Lower lobe of right lung (tissue), 2 donors: ENCODE measurements around the gene CAV2. TPM values are rescaled to one million over a fixed set of nuclear protein-coding genes. Genes with fewer than 3 reads are reported as not detected.

ENCODE experiments used
- ATAC-seq, 2 donors: fragments of 200-7000 bp; cut with Tn5 transposase; one replicate each; pipeline ENCODE4 v1.9.1; 2020 to 2022; ENCODE audit warnings: mild to moderate bottlenecking in 2 of 2, moderate library complexity in 2 of 2
- DNase-seq: peaks from one replicate; pipeline ENCODE4 v3.0.0-alpha.2; 2020
- H3K27ac ChIP-seq: fragments of 200-600 bp; one replicate; pipeline ENCODE4 v1.8.0; 2022
- H3K27me3 ChIP-seq: fragments of 200-600 bp; one replicate; pipeline ENCODE4 v1.8.0; 2022; ENCODE audit warnings: low read depth
- H3K36me3 ChIP-seq: fragments of 200-600 bp; one replicate; pipeline ENCODE4 v1.8.0; 2022; ENCODE audit warnings: mild to moderate bottlenecking
- H3K4me1 ChIP-seq: fragments of 200-600 bp; one replicate; pipeline ENCODE4 v1.8.0; 2022
- H3K4me3 ChIP-seq: fragments of 200-600 bp; one replicate; pipeline ENCODE4 v1.8.0; 2022; ENCODE audit warnings: mild to moderate bottlenecking
- H3K9me3 ChIP-seq: fragments of 200-600 bp; one replicate; pipeline ENCODE4 v1.8.0; 2022
- intact Hi-C: fragments of 100-400 bp; cut with DNase I; formaldehyde crosslinking; loops from one replicate; pipeline ENCODE4 v1.11.0; 2022
- total RNA-seq: library from RNA; stranded (reverse); fragmentation: NEBNext Ultra II Directional; extraction: Animal tissue kit (Norgen Biotek cat#: 25700); gene quantifications from one replicate; pipeline ENCODE4 v1.2.1, GENCODE V29; 2021
- TF ChIP-seq, protein P1 (sequence below): fragments of 200-600 bp; IDR thresholded peaks from one replicate; pipeline ENCODE4 v1.8.0; 2022; ENCODE audit warnings: antibody characterized with exemption, mild to moderate bottlenecking
- donor health status: DM: no; HTN: yes; CAD: no; lungs with severe emphysema.

CAV2 gene
- total RNA-seq, 1 donor from 2014 or later = 143 TPM

DNA sequence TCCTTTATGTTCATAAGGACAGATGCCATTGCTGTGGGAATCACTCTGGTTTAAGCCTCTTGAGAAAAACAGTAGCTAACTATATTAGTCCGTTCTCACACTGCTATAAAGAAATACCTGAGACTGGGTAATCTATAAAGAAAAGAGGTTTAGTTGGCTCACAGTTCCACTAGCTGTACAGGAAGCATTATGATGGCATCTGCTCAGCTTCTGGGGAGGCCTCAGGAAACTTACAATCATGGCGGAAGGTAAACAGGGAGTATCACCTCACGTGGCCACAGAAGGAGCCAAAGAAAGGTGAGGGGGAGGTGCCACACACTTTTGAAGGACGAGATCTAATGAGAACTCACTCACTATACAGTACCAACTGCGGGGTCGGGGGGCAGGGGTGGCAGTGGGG lies 2.9 kb upstream of the CAV2 start:
- no peak for ATAC-seq
- TF ChIP-seq, protein P1, sequence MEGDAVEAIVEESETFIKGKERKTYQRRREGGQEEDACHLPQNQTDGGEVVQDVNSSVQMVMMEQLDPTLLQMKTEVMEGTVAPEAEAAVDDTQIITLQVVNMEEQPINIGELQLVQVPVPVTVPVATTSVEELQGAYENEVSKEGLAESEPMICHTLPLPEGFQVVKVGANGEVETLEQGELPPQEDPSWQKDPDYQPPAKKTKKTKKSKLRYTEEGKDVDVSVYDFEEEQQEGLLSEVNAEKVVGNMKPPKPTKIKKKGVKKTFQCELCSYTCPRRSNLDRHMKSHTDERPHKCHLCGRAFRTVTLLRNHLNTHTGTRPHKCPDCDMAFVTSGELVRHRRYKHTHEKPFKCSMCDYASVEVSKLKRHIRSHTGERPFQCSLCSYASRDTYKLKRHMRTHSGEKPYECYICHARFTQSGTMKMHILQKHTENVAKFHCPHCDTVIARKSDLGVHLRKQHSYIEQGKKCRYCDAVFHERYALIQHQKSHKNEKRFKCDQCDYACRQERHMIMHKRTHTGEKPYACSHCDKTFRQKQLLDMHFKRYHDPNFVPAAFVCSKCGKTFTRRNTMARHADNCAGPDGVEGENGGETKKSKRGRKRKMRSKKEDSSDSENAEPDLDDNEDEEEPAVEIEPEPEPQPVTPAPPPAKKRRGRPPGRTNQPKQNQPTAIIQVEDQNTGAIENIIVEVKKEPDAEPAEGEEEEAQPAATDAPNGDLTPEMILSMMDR = no peak
- intact Hi-C loops = no loop called here
- H3K4me3 ChIP-seq = no peak overlapping the region
- no peaks in the 10 kb centered on the region for H3K9me3 ChIP-seq
- H3K4me1 ChIP-seq = peaks cover 21% of the 10 kb centered on the region
- peaks cover 9% of the 10 kb centered on the region for H3K27me3 ChIP-seq
- no peak overlapping the region for H3K27ac ChIP-seq
- DNase-seq = no peak
- no peaks in the 10 kb centered on the region for H3K36me3 ChIP-seq

DNA sequence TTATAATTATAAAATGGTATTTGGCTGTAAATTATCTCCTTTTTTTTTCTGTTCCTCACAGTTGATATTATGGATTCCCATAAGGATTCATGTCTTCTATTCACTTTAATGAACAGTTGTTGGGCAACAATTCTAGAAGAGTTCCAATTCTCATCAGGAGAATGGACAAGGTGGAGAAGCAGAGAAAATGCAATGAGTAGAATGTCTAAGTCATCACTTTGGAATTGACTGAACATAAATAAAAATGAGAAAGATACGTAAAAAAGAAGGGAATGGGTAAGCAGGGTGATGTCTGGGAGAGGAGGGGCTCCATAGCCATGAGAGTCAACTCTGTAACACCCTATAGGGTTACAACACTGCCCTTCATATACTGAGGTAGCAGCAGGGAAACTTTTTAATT lies 1.8 kb upstream of the CAV2 start:
- TF ChIP-seq, protein P1 = no peak
- Histone ChIP-seq H3K36me3 (no peaks in the 10 kb centered on the region), H3K27me3 (peaks cover 9% of the 10 kb centered on the region), H3K27ac (peak overlapping the region; percentile 34), H3K4me3 (no peak overlapping the region), H3K4me1 (peaks cover 31% of the 10 kb centered on the region), H3K9me3 (no peaks in the 10 kb centered on the region)
- ATAC-seq (no peak), DNase-seq (no peak)
- intact Hi-C loops = no loop called here

DNA sequence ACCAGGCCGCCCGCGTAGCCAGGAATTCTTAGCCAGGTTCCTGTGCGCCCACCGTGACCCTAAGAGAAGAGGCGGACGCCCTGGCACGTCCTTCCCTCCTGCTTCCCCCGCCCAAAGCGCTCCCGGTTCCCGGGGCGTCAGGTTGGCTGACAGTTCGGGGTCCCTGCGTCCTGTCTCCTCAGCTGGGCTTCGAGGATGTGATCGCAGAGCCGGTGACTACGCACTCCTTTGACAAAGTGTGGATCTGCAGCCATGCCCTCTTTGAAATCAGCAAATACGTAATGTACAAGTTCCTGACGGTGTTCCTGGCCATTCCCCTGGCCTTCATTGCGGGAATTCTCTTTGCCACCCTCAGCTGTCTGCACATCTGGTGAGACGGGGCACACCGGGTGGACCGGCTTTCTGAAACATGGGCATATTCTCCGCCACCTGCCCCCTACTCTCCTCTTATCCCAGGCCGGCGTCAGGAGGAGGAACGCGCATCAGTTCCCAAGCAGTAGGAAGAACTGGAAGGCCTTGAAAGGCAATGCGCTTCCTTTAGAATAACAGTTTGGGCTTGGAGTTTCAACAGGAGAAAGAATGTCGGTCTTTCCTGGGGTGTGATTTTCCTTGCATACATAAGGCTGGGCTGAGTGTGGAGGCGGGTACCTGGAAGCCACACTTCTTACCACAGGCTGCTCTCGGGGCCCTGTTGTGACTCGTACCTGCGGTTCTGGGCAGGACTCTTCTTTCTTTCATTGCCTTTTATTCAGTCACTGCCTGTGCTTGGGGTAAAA lies 728 bp downstream of the CAV2 start:
- Histone ChIP-seq H3K27ac (peak overlapping the region; percentile 95), H3K36me3 (no peaks in the 10 kb centered on the region), H3K4me1 (peaks cover 35% of the 10 kb centered on the region), H3K9me3 (no peaks in the 10 kb centered on the region), H3K4me3 (peak overlapping the region; percentile 81), H3K27me3 (peaks cover 9% of the 10 kb centered on the region)
- DNase-seq (peak; percentile 61), ATAC-seq (peak; percentile 71 to 73)
- TF ChIP-seq, protein P1 = no peak
- intact Hi-C loops = no loop called here

DNA sequence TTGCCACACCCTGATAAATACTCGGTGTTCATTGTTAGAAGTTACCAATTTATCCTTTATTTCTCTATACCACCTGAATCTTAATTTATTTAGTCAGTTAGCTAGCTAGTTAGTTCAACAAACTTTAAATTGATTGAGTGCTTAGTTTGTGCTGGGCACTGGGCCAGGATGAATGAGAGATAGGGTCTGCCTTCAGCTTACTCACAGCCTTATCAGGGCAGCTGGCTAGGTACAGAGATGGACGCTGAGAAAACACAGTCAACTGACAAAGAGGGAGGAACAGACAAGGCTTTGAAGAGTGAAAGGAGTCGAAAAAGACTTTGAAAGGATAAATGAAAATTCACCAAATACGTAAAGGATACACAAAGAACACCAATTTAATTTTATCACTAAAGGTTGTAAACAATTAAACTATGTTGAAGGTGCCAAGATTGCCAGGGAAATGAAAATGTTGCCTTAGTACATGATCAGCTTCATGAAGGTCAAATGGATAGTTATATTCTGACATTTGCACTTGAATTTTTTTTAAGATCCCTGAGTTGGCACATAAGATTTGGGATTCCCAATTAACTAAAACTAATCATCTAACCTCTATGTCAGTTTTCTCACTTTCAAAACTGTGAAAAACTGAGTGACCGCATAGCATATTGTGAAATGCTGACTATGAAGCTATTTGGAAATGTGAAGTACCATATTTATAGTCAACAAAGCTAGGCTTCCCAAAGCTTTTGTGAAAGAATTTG lies 2.1 kb downstream of the CAV2 start:
- H3K27ac ChIP-seq = peak overlapping the region; percentile 95
- H3K9me3 ChIP-seq = no peaks in the 10 kb centered on the region
- ATAC-seq (no peak), DNase-seq (no peak)
- intact Hi-C loops = no loop called here
- TF ChIP-seq, protein P1 = no peak
- peaks cover 42% of the 10 kb centered on the region for H3K4me1 ChIP-seq
- peak overlapping the region; percentile 81 for H3K4me3 ChIP-seq
- peaks cover 9% of the 10 kb centered on the region for H3K27me3 ChIP-seq
- peaks cover 9% of the 10 kb centered on the region for H3K36me3 ChIP-seq

DNA sequence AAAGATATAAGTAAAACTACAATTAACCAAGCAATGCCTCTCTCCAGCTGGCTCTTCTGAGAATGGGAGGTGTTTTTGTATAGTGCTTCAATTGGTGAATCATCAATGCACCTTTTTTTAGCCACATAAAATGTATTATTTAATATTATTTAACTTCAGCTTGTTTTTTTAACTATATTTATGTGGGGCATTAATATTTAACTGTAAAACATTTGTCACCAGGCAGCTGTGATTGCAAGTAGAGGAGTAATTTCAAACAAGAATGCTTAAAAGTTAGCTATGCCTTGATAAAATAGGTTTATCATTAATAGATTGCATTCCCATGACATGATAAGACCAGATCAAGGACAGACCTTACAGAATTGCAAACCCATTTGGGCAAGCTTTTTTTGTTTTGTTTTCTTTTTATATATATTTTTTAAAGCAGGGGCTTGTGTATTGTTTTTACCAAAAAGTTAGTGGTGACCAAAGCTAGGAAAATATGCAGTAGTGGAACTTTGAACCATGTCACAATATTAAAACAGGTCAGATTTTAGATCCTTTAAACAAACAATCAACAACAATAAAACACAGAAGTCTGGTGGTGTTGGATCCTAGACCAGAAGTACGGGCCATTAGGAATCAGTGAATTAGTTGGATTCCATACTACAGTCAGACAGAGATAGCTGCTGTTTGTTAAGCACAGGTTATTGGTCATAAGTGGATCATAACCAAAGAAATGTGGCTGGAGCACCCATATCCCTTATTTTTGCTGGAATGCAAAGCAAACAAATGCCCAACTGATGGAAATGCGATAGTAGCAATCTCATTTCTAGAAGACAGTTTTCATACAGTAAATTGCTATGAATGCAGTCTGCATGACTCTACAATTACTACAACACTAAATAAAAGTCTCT lies 2.9 kb downstream of the CAV2 start:
- DNase-seq (no peak), ATAC-seq (no peak)
- peak overlapping the region; percentile 95 for H3K27ac ChIP-seq

More for the DNA sequence above, 2.9 kb downstream of the CAV2 start:
- H3K36me3 ChIP-seq = peaks cover 18% of the 10 kb centered on the region
- H3K4me3 ChIP-seq = peak overlapping the region; percentile 81
- intact Hi-C loops = no loop called here
- H3K9me3 ChIP-seq = no peaks in the 10 kb centered on the region
- peaks cover 42% of the 10 kb centered on the region for H3K4me1 ChIP-seq
- H3K27me3 ChIP-seq = peaks cover 9% of the 10 kb centered on the region
- TF ChIP-seq, protein P1 = no peak
